HepG2 (cell line): Measurements from ENCODE around the gene PLLP. TPM values are rescaled to one million over a fixed set of nuclear protein-coding genes. Genes with fewer than 3 reads are reported as not detected.

ENCODE experiments used
- ATM ChIP-seq: fragments of 450-650 bp; IDR thresholded peaks from 2 replicates; pipeline ENCODE4 v1.7.1; 2017; ENCODE audit warnings: mild to moderate bottlenecking, borderline replicate concordance
- CCAR2 ChIP-seq: fragments of 200-400 bp; formaldehyde crosslinking; optimal IDR thresholded peaks from 2 replicates; pipeline ENCODE3; 2018; ENCODE audit warnings: low read depth, mild to moderate bottlenecking, low read length, moderate library complexity
- KDM1A ChIP-seq: IDR thresholded peaks from 2 replicates; pipeline ENCODE4 v1.6.1; 2016; ENCODE audit warnings: missing compliant biosample characterization
- MBD4 ChIP-seq: IDR thresholded peaks from 2 replicates; pipeline ENCODE4 v1.6.1; 2012; ENCODE audit warnings: low read length, inconsistent platforms, borderline replicate concordance
- MLX ChIP-seq: IDR thresholded peaks from 2 replicates; pipeline ENCODE4 v1.6.1; 2016
- NFIC ChIP-seq: IDR thresholded peaks from 2 replicates; pipeline ENCODE4 v1.6.1; 2012; ENCODE audit warnings: mild to moderate bottlenecking, low read length, inconsistent platforms
- ONECUT2 ChIP-seq: sonication (generic); formaldehyde crosslinking; IDR thresholded peaks from 2 replicates; pipeline ENCODE4 v1.4.0; 2020; ENCODE audit warnings: missing genetic modification reagents
- TGIF2 ChIP-seq: IDR thresholded peaks from 2 replicates; pipeline ENCODE4 v1.6.1; 2016; ENCODE audit warnings: control low read depth, missing compliant biosample characterization
- WIZ ChIP-seq: sonication (generic); formaldehyde crosslinking; IDR thresholded peaks from 2 replicates; pipeline ENCODE4 v1.5.1; 2020; ENCODE audit warnings: mild to moderate bottlenecking, missing genetic modification reagents
- ZBTB40 ChIP-seq, 2 experiments: fragments of 450-650 bp in 1 of 2; sonication (generic) in 1 of 2; formaldehyde crosslinking in 1 of 2; IDR thresholded peaks; 2 replicates each; pipeline versions ENCODE4 v1.6.1 to v1.8.0; 2016 to 2022; ENCODE audit warnings: antibody characterized with exemption in 1 of 2, mild to moderate bottlenecking in 1 of 2, missing genetic modification reagents in 1 of 2
- ZHX2 ChIP-seq, 2 experiments: sonication (generic) in 1 of 2; formaldehyde crosslinking in 1 of 2; IDR thresholded peaks; 2 replicates each; pipeline versions ENCODE4 v1.6.1 to v1.9.0; 2014 to 2022; ENCODE audit warnings: antibody characterized with exemption in 1 of 2, borderline replicate concordance in 1 of 2, inconsistent platforms in 1 of 2, low read depth in 1 of 2, missing genetic modification reagents in 1 of 2
- ZNF224 ChIP-seq: sonication (generic); formaldehyde crosslinking; IDR thresholded peaks from 2 replicates; pipeline ENCODE4 v1.5.0; 2020; ENCODE audit warnings: mild to moderate bottlenecking, missing genetic modification reagents
- ZNF644 ChIP-seq: IDR thresholded peaks from 2 replicates; pipeline ENCODE4 v1.6.1; 2016; ENCODE audit warnings: low read depth
- polyA plus RNA-seq, 8 experiments: library from polyadenylated mRNA; depleted of rRNA in 3 of 8; stranded (reverse) in 7 of 8; unstranded in 1 of 8; fragments of >200 nt; fragmentation: Illumina TruSeq in 4 of 8; extraction: Trizol in 4 of 8; gene quantifications; 2 replicates each; pipeline versions ENCODE4 v1.2.1 to v1.2.3, GENCODE V29; 2011 to 2016; ENCODE audit warnings: low read depth in 4 of 8, missing spikeins in 1 of 8, mixed read lengths in 1 of 8; ENCODE audit not compliant: insufficient read depth in 1 of 8
- total RNA-seq, 5 experiments: library from RNA; depleted of rRNA; stranded (reverse); fragments of >200 nt; fragmentation: Illumina TruSeq; extraction: Trizol; gene quantifications; 2 replicates each; pipeline ENCODE4 v1.2.3, GENCODE V29; 2016; ENCODE audit warnings: low read depth in 1 of 5

PLLP gene
- total and polyA plus RNA-seq, 2 of the 13 experiments (the other 11 are each of a cell fraction or from before 2014, with no cell fraction given), result 60.6 to 127 TPM

- TF ChIP-seq TGIF2 (0 out of 2 replicates have a peak, but pooled peaks have one; percentile 56), ZNF224 (peak; percentile 93), ZBTB40 (IDR thresholded peaks at IDR 0.05) (no peak), ZBTB40 (CRISPR knock-in tag; IDR thresholded peaks at IDR 0.05) (peak; percentile 89), ATM (no peak), MLX (CRISPR knock-in tag) (peak; percentile 49; the same call in 1 of the 2 replicates), WIZ (CRISPR knock-in tag) (peak; percentile 98), KDM1A (CRISPR knock-in tag) (no peak; the same call in 1 of the 2 replicates), ONECUT2 (no peak), ZHX2 (IDR thresholded peaks at IDR 0.05; ENCODE audit: low read depth) (no peak; the same call in 1 of the 2 replicates), ZHX2 (CRISPR knock-in tag; IDR thresholded peaks at IDR 0.05; ENCODE audit: borderline replicate concordance) (peak; percentile 98), MBD4 (no peak), NFIC (no peak), CCAR2 (no peak), ZNF644 (CRISPR knock-in tag) (no peak)
Measured at GRCh38 chr16:57284209-57284951, at the start of gene PLLP (continued).
